Lower lobe of right lung (tissue), 2 donors: ENCODE measurements around the gene HMMR. TPM values are rescaled to one million over a fixed set of nuclear protein-coding genes. Genes with fewer than 3 reads are reported as not detected.
"Not testable (repeated sequence)": the region's sequence is repeated elsewhere in the genome, so short reads cannot be mapped to it uniquely, and the experiment has no call there.

Experiments used
- ATAC-seq, 2 donors: fragments of 200-7000 bp; cut with Tn5 transposase; one replicate each; pipeline ENCODE4 v1.9.1; 2020 to 2022; ENCODE audit warnings: mild to moderate bottlenecking in 2 of 2, moderate library complexity in 2 of 2
- DNase-seq: peaks from one replicate; pipeline ENCODE4 v3.0.0-alpha.2; 2020
- H3K27ac ChIP-seq: fragments of 200-600 bp; one replicate; pipeline ENCODE4 v1.8.0; 2022
- H3K27me3 ChIP-seq: fragments of 200-600 bp; one replicate; pipeline ENCODE4 v1.8.0; 2022; ENCODE audit warnings: low read depth
- H3K36me3 ChIP-seq: fragments of 200-600 bp; one replicate; pipeline ENCODE4 v1.8.0; 2022; ENCODE audit warnings: mild to moderate bottlenecking
- H3K4me1 ChIP-seq: fragments of 200-600 bp; one replicate; pipeline ENCODE4 v1.8.0; 2022
- H3K4me3 ChIP-seq: fragments of 200-600 bp; one replicate; pipeline ENCODE4 v1.8.0; 2022; ENCODE audit warnings: mild to moderate bottlenecking
- H3K9me3 ChIP-seq: fragments of 200-600 bp; one replicate; pipeline ENCODE4 v1.8.0; 2022
- CTCF ChIP-seq: fragments of 200-600 bp; IDR thresholded peaks from one replicate; pipeline ENCODE4 v1.8.0; 2022; ENCODE audit warnings: antibody characterized with exemption, mild to moderate bottlenecking
- intact Hi-C: fragments of 100-400 bp; cut with DNase I; formaldehyde crosslinking; loops from one replicate; pipeline ENCODE4 v1.11.0; 2022
- total RNA-seq: library from RNA; stranded (reverse); fragmentation: NEBNext Ultra II Directional; extraction: Animal tissue kit (Norgen Biotek cat#: 25700); gene quantifications from one replicate; pipeline ENCODE4 v1.2.1, GENCODE V29; 2021
- donor health status: DM: no; HTN: yes; CAD: no; lungs with severe emphysema.

The HMMR gene
- total RNA-seq, 1 donor from 2014 or later = 1.9 TPM

GRCh38 chr5:163451489-163451888, 8.9 kb upstream of the HMMR start:
- no peak for TF ChIP-seq CTCF
- H3K4me3 ChIP-seq = no peak overlapping the region
- no peaks in the 10 kb centered on the region for H3K4me1 ChIP-seq
- intact Hi-C loops = no loop called here
- peaks cover 68% of the 10 kb centered on the region for H3K36me3 ChIP-seq
- no peaks in the 10 kb centered on the region for H3K9me3 ChIP-seq
- H3K27me3 ChIP-seq = no peaks in the 10 kb centered on the region
- H3K27ac ChIP-seq = no peak overlapping the region
- no peak for DNase-seq
- no peak for ATAC-seq

- H3K36me3 ChIP-seq = peaks cover 58% of the 10 kb centered on the region
- DNase-seq (no peak), ATAC-seq (no peak)
- no peaks in the 10 kb centered on the region for H3K9me3 ChIP-seq
- no peak for TF ChIP-seq CTCF
- intact Hi-C loops = no loop called here
- peaks cover 8% of the 10 kb centered on the region for H3K4me1 ChIP-seq
- no peak overlapping the region for H3K27ac ChIP-seq
- H3K27me3 ChIP-seq = no peaks in the 10 kb centered on the region
- H3K4me3 ChIP-seq = no peak overlapping the region
Observed at GRCh38 chr5:163453705-163454104, 6.7 kb upstream of the HMMR start.

GRCh38 chr5:163455406-163455805, 5.0 kb upstream of the HMMR start:
- H3K4me3 ChIP-seq, H3K9me3 ChIP-seq, ATAC-seq, intact Hi-C loops, H3K27ac ChIP-seq, H3K27me3 ChIP-seq, DNase-seq: not testable (repeated sequence)
- H3K36me3 ChIP-seq = peaks cover 56% of the 10 kb centered on the region
- peaks cover 13% of the 10 kb centered on the region for H3K4me1 ChIP-seq

GRCh38 chr5:163456029-163456589, 4.3 kb upstream of the HMMR start:
- DNase-seq = no peak
- Histone ChIP-seq H3K27ac (no peak overlapping the region), H3K36me3 (peaks cover 51% of the 10 kb centered on the region), H3K4me1 (peaks cover 20% of the 10 kb centered on the region), H3K4me3 (no peak overlapping the region), H3K27me3 (no peaks in the 10 kb centered on the region), H3K9me3 (no peaks in the 10 kb centered on the region)
- ATAC-seq = no peak
- intact Hi-C loops = no loop called here
- no peak for TF ChIP-seq CTCF

- DNase-seq = no peak
- intact Hi-C loops = no loop called here
- no peaks in the 10 kb centered on the region for H3K27me3 ChIP-seq
- peaks cover 25% of the 10 kb centered on the region for H3K4me1 ChIP-seq
- peaks cover 43% of the 10 kb centered on the region for H3K36me3 ChIP-seq
- no peak for TF ChIP-seq CTCF
- H3K4me3 ChIP-seq = no peak overlapping the region
- ATAC-seq = no peak
- no peak overlapping the region for H3K27ac ChIP-seq
- no peaks in the 10 kb centered on the region for H3K9me3 ChIP-seq
Observed at GRCh38 chr5:163456840-163457239, 3.6 kb upstream of the HMMR start.

- no peak for ATAC-seq
Observed at GRCh38 chr5:163458778-163459385, 1.6 kb upstream of the HMMR start.

More at GRCh38 chr5:163458778-163459385, 1.6 kb upstream of the HMMR start:
- Histone ChIP-seq H3K36me3 (peaks cover 27% of the 10 kb centered on the region), H3K9me3 (no peaks in the 10 kb centered on the region), H3K27ac (peak overlapping the region; percentile 95), H3K4me1 (peaks cover 25% of the 10 kb centered on the region), H3K27me3 (no peaks in the 10 kb centered on the region), H3K4me3 (peak overlapping the region; percentile 76)
- no peak for TF ChIP-seq CTCF
- intact Hi-C loops = no loop called here
- DNase-seq = no peak
